ENCODE measurements around the gene C1orf210.

DNA sequence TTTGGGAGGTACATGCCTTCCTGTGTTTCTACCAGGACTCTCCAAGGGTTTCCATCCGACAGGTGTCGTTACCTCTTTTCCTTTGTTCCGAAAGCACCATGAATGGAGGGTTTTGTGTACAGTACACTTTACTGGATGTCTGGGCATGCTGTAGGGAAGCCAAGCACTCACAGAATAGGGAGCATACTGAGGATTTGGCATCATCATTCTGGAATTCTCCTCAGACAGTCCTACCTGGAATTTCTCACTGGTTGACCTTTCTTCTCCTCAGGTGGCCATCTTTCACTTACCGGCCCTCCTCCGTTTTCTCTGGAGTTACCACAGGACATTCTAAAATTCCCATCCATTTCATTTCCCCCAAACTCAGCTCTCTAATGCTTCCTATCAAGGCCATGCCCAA is 46.3 kb upstream of the C1orf210 start:
- TF ChIP-seq EZH2 (IDR thresholded peaks at IDR 0.05) (no peak), POLR2AphosphoS5 (IDR thresholded peaks at IDR 0.05; ENCODE audit: borderline replicate concordance, low read depth, low read length) (no peak), FOXP2 (optimal IDR thresholded peaks at IDR 0.05; ENCODE audit: control extremely low read depth, extremely low read length, insufficient read depth) (no peak)

Data from SK-N-MC (cell line).